ENCODE data around the gene RDH14.
A peak's percentile ranks its signal among the peaks of the same experiment; 100 is the strongest.

RDH14 gene

GRCh38 chr2:18559531-18560030, 872 bp downstream of the RDH14 start:
- DNase-seq: no peak

- DNase-seq: no peak
Measured at GRCh38 chr2:18558458-18558857, 2.0 kb downstream of the RDH14 start.

- no peak for DNase-seq
Measured at GRCh38 chr2:18557121-18557520, 3.3 kb downstream of the RDH14 start.

GRCh38 chr2:18552351-18553077, 7.9 kb downstream of the RDH14 start:
- no peak for DNase-seq

GRCh38 chr2:18551623-18552022, 8.8 kb downstream of the RDH14 start:
- no peak for DNase-seq

- DNase-seq: no peak
Measured at GRCh38 chr2:18551169-18551568, 9.3 kb downstream of the RDH14 start.

- DNase-seq: no peak
Measured at GRCh38 chr2:18550433-18550832, 10.0 kb downstream of the RDH14 start.

GRCh38 chr2:18549083-18549482, 11.4 kb downstream of the RDH14 start:
- no peak for DNase-seq

GRCh38 chr2:18548621-18549020, 11.8 kb downstream of the RDH14 start:
- DNase-seq: no peak

GRCh38 chr2:18546567-18546966, 13.9 kb downstream of the RDH14 start:
- DNase-seq: no peak

- no peak for DNase-seq
Measured at GRCh38 chr2:18545384-18545783, 15.1 kb downstream of the RDH14 start.

GRCh38 chr2:18544171-18544570, 16.3 kb downstream of the RDH14 start:
- DNase-seq: no peak

- no peak for DNase-seq
Measured at GRCh38 chr2:18540872-18541271, 19.6 kb downstream of the RDH14 start.

GRCh38 chr2:18536697-18537096, 23.8 kb downstream of the RDH14 start:
- no peak for DNase-seq

- DNase-seq: no peak
Measured at GRCh38 chr2:18536100-18536499, 24.4 kb downstream of the RDH14 start.

GRCh38 chr2:18531194-18531593, 29.3 kb downstream of the RDH14 start:
- no peak for DNase-seq

GRCh38 chr2:18527822-18528221, 32.6 kb downstream of the RDH14 start:
- DNase-seq: no peak

GRCh38 chr2:18527326-18527725, 33.1 kb downstream of the RDH14 start:
- no peak for DNase-seq

- DNase-seq: no peak
Measured at GRCh38 chr2:18526429-18526828, 34.0 kb downstream of the RDH14 start.

GRCh38 chr2:18525852-18526251, 34.6 kb downstream of the RDH14 start:
- DNase-seq: no peak

GRCh38 chr2:18525236-18525635, 35.2 kb downstream of the RDH14 start:
- no peak for DNase-seq

GRCh38 chr2:18522484-18523146, 37.8 kb downstream of the RDH14 start:
- no peak for DNase-seq

- peak; percentile 77 for DNase-seq
Measured at GRCh38 chr2:18520451-18521425, 39.7 kb downstream of the RDH14 start.
